HG03520 (cell line): ENCODE results near the gene NTF3.

Experiments
- ATAC-seq: cut with Tn5 transposase; IDR thresholded peaks from one replicate; pipeline ENCODE4 v1.9.1; 2021; ENCODE audit warnings: mild to moderate bottlenecking, moderate library complexity; ENCODE audit not compliant: unreplicated experiment

Gene NTF3

GRCh38 chr12:5509102-5509501 is 77.2 kb downstream of the NTF3 start:
- ATAC-seq = no peak

GRCh38 chr12:5509557-5509956 is 77.6 kb downstream of the NTF3 start:
- no peak for ATAC-seq

- no peak for ATAC-seq
These were observed 78.4 kb downstream of the NTF3 start for GRCh38 chr12:5510251-5510805.

- no peak for ATAC-seq
These were observed 79.3 kb downstream of the NTF3 start for GRCh38 chr12:5511256-5511643.

- no peak for ATAC-seq
These were observed 80.0 kb downstream of the NTF3 start for GRCh38 chr12:5511644-5512600.

GRCh38 chr12:5512601-5512970 is 80.7 kb downstream of the NTF3 start:
- ATAC-seq = no peak

GRCh38 chr12:5513406-5513805 is 81.5 kb downstream of the NTF3 start:
- no peak for ATAC-seq

- ATAC-seq = no peak
These were observed 82.1 kb downstream of the NTF3 start for GRCh38 chr12:5514016-5514415.

GRCh38 chr12:5514545-5514944 is 82.6 kb downstream of the NTF3 start:
- ATAC-seq = no peak

GRCh38 chr12:5515458-5515857 is 83.5 kb downstream of the NTF3 start:
- no peak for ATAC-seq

- no peak for ATAC-seq
These were observed 84.7 kb downstream of the NTF3 start for GRCh38 chr12:5516371-5517241.

- no peak for ATAC-seq
These were observed 86.9 kb downstream of the NTF3 start for GRCh38 chr12:5518584-5519365.

GRCh38 chr12:5520037-5520436 is 88.1 kb downstream of the NTF3 start:
- no peak for ATAC-seq

- ATAC-seq = no peak
These were observed 88.9 kb downstream of the NTF3 start for GRCh38 chr12:5520831-5521230.

GRCh38 chr12:5521456-5522325 is 89.8 kb downstream of the NTF3 start:
- no peak for ATAC-seq

- ATAC-seq = no peak
These were observed 90.8 kb downstream of the NTF3 start for GRCh38 chr12:5522432-5523335.

- no peak for ATAC-seq
These were observed 91.6 kb downstream of the NTF3 start for GRCh38 chr12:5523396-5524115.

GRCh38 chr12:5524116-5524768 is 92.3 kb downstream of the NTF3 start:
- ATAC-seq = no peak
